OCI-LY3 (cell line): Measurements from ENCODE around the gene MYRF.

Experiments
- H2AFZ ChIP-seq: fragments of 200-600, 300-600 bp; shearing (Covaris generic); 2 replicates; pipeline ENCODE4 v1.6.0; 2014; ENCODE audit warnings: antibody characterized with exemption, low read depth, low read length
- H3K27ac ChIP-seq: fragments of 200-600, 300-600 bp; sonication (generic); 2 replicates; pipeline ENCODE4 v1.5.1; 2014; ENCODE audit warnings: mild to moderate bottlenecking, low read length, moderate library complexity, mixed read lengths
- H3K27me3 ChIP-seq: fragments of 200-600, 300-600 bp; sonication (generic); 2 replicates; pipeline ENCODE4 v1.6.1; 2014; ENCODE audit warnings: low read depth, low read length, mixed read lengths
- H3K36me3 ChIP-seq: fragments of 200-600, 300-600 bp; sonication (generic); replicated peaks from 2 replicates; pipeline ENCODE3; 2014; ENCODE audit warnings: low read depth, low read length, mixed read lengths
- H3K4me1 ChIP-seq: fragments of 300-600, 200-600 bp; sonication (generic); 2 replicates; pipeline ENCODE4 v1.6.1; 2014; ENCODE audit warnings: low read length, mixed read lengths
- H3K4me2 ChIP-seq: fragments of 200-600, 300-600 bp; sonication (generic); 2 replicates; pipeline ENCODE4 v1.6.1; 2014; ENCODE audit warnings: low read length, mixed read lengths
- H3K4me3 ChIP-seq: fragments of 300-600, 200-600 bp; sonication (generic); 2 replicates; pipeline ENCODE4 v1.5.1; 2014; ENCODE audit warnings: antibody characterized with exemption, mild to moderate bottlenecking, low read length, moderate library complexity
- H3K79me2 ChIP-seq: fragments of 300-600, 200-600 bp; shearing (Covaris generic); 2 replicates; pipeline ENCODE4 v1.6.1; 2014; ENCODE audit warnings: mild to moderate bottlenecking, low read length, mixed read lengths
- H3K9ac ChIP-seq: fragments of 300-600, 200-600 bp; shearing (Covaris generic); 2 replicates; pipeline ENCODE4 v1.6.0; 2014; ENCODE audit warnings: mild to moderate bottlenecking, low read length, moderate library complexity
- H3K9me3 ChIP-seq: fragments of 200-600, 300-600 bp; shearing (Covaris generic); 2 replicates; pipeline ENCODE4 v1.6.1; 2014; ENCODE audit warnings: low read length, mixed read lengths; ENCODE audit not compliant: insufficient read depth
- H4K20me1 ChIP-seq: fragments of 200-600, 300-600 bp; sonication (generic); 2 replicates; pipeline ENCODE4 v1.6.1; 2016; ENCODE audit warnings: low read length, mixed read lengths; ENCODE audit not compliant: insufficient read depth
- CTCF ChIP-seq: fragments of 200-600, 300-600 bp; sonication (generic); IDR thresholded peaks from 2 replicates; pipeline ENCODE4 v1.5.1; 2014; ENCODE audit warnings: antibody characterized with exemption, low read length, low read depth
- EZH2phosphoT487 ChIP-seq: fragments of 200-600 bp; shearing (Covaris generic); IDR thresholded peaks from 2 replicates; pipeline ENCODE4 v1.6.1; 2018; ENCODE audit warnings: antibody characterized with exemption, mixed run types, low read depth

The MYRF gene

DNA sequence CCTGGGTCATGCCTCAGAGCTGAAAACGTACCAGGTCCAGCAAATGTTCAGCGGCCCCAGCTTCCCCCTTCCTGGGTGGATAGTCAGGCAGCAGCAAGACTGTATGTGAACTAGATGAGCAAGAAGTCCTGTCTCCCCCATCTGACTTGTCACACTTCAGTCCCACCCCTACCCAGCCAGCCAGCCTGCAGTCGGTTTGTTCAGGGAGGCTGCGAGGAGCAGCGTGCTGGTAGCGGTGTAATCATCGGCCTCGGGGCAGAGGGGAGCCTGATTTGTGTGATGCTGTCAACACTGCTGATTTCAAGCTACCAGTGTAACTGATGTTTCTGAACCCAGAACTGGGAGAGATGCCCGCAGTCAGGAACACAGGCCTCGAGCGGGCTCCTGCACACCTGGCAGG is 30.4 kb downstream of the MYRF start:
- no peak overlapping the region for H3K27ac ChIP-seq
- no peak for TF ChIP-seq EZH2phosphoT487
- TF ChIP-seq CTCF: no peak
- H3K4me2 ChIP-seq: no peak overlapping the region
- H2AFZ ChIP-seq: no peak overlapping the region
- no peaks in the 10 kb centered on the region for H3K27me3 ChIP-seq
- no peak overlapping the region for H3K4me3 ChIP-seq
- peaks cover 36% of the 10 kb centered on the region for H3K36me3 ChIP-seq
- no peak overlapping the region for H3K9ac ChIP-seq
- no peaks in the 10 kb centered on the region for H3K79me2 ChIP-seq
- H4K20me1 ChIP-seq: peaks cover 16% of the 10 kb centered on the region; the same call in 1 of the 2 replicates
- no peaks in the 10 kb centered on the region for H3K9me3 ChIP-seq
- H3K4me1 ChIP-seq: no peaks in the 10 kb centered on the region

DNA sequence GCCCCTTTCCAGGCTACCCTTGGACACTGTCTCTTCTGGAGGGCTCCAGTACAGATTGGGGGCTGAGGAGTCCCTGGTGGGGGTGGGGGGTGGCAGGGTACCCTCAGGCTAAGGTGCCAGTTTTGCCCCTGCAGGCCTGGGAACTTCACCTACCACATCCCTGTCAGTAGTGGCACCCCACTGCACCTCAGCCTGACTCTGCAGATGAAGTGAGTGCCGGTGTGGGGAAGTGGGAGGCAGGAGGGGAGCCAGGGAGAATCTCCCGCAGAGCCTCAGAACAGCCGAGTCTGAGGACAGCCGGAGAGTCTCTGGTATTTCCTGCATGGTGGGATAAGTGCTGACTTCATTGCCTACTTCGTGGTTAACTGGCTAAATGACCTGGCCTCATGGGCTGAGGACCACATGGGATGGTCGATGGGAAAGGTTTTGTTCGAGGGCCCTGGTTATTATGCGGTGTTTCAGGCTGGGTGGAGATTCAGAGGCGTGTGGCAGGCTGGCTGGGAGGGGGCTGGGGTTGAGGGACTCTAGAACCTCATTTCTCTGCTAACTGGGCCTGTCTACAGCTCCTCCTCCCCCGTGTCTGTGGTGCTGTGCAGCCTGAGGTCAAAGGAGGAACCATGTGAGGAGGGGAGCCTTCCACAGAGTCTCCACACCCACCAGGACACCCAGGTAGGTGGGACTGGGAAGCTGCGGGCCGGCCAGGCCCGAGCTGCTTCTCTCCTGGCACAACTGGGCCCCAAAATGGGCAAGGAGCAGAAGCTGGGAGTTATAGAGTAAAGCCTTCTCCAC is 31.5 kb downstream of the MYRF start:
- Histone ChIP-seq H3K27ac (no peak overlapping the region), H3K79me2 (no peaks in the 10 kb centered on the region), H3K9me3 (no peaks in the 10 kb centered on the region), H2AFZ (no peak overlapping the region), H4K20me1 (peaks cover 16% of the 10 kb centered on the region; the same call in 1 of the 2 replicates), H3K4me2 (no peak overlapping the region), H3K27me3 (no peaks in the 10 kb centered on the region), H3K4me1 (no peaks in the 10 kb centered on the region), H3K4me3 (no peak overlapping the region), H3K36me3 (peaks cover 45% of the 10 kb centered on the region), H3K9ac (no peak overlapping the region)
- TF ChIP-seq EZH2phosphoT487: no peak
- TF ChIP-seq CTCF: no peak

- TF ChIP-seq EZH2phosphoT487: no peak
- no peak for TF ChIP-seq CTCF
- peaks cover 16% of the 10 kb centered on the region; the same call in 1 of the 2 replicates for H4K20me1 ChIP-seq
- no peak overlapping the region for H2AFZ ChIP-seq
- peaks cover 51% of the 10 kb centered on the region for H3K36me3 ChIP-seq
- no peak overlapping the region for H3K9ac ChIP-seq
- H3K27ac ChIP-seq: no peak overlapping the region
- H3K27me3 ChIP-seq: no peaks in the 10 kb centered on the region
- peaks cover 4% of the 10 kb centered on the region; the same call in 1 of the 2 replicates for H3K79me2 ChIP-seq
- no peaks in the 10 kb centered on the region for H3K4me1 ChIP-seq
- H3K9me3 ChIP-seq: no peaks in the 10 kb centered on the region
- no peak overlapping the region for H3K4me3 ChIP-seq
- no peak overlapping the region for H3K4me2 ChIP-seq
Observed at GRCh38 chr11:61784506-61784805, 32.0 kb downstream of the MYRF start.

- TF ChIP-seq CTCF: no peak
- H3K79me2 ChIP-seq: peaks cover 19% of the 10 kb centered on the region
- H3K9ac ChIP-seq: no peak overlapping the region
- H3K9me3 ChIP-seq: no peaks in the 10 kb centered on the region
- no peaks in the 10 kb centered on the region for H3K27me3 ChIP-seq
- 0 out of 2 replicates have a peak, but pooled peaks cover 3% of the 10 kb centered on the region for H3K4me1 ChIP-seq
- H3K4me3 ChIP-seq: no peak overlapping the region
- no peak overlapping the region for H2AFZ ChIP-seq
- peaks cover 64% of the 10 kb centered on the region for H3K36me3 ChIP-seq
- H4K20me1 ChIP-seq: peaks cover 16% of the 10 kb centered on the region; the same call in 1 of the 2 replicates
- no peak overlapping the region for H3K27ac ChIP-seq
- no peak overlapping the region for H3K4me2 ChIP-seq
Observed at GRCh38 chr11:61785837-61786402, 33.5 kb downstream of the MYRF start.
